Stimulated activated CD4-positive, alpha-beta T cell treated with anti-CD3 and anti-CD28 coated beads, Interleukin-12 subunit alpha, Interleukin-12 subunit beta, amount 100 ng/mL, for 4 hours (primary cell): Measurements from ENCODE around the gene INSRR.

Experiments used
- DNase-seq: peaks from one replicate; pipeline ENCODE4 v3.0.0-alpha.2; 2020

INSRR gene

DNA sequence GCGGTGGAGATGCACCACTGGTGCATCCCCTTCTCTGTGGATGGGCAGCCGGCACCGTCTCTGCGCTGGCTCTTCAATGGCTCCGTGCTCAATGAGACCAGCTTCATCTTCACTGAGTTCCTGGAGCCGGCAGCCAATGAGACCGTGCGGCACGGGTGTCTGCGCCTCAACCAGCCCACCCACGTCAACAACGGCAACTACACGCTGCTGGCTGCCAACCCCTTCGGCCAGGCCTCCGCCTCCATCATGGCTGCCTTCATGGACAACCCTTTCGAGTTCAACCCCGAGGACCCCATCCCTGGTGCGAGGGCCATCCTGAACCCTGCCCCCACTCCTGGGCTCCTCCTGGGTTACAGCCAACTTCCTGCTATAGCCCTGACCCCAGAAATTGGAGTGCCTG is 14.7 kb upstream of the INSRR start:
- no peak for DNase-seq

DNA sequence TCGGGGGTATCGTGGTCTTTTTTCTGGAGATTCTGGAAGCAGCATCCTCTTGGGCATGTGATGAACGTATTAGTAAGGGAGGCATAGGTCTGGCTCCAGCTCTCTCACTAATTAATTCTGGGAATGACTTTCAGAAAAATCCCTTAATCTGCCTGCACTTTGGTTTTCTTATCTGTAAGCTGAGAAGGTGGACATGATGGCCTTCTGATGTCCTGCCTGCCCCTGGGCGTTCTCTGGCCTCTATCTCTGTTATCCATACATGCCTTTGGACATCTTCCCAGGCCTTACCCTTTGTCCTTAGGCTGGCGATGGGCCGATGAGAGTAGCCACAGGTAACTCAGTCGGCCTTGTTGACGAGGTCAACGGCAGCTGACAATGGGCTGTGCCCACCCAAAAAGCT is 10.5 kb upstream of the INSRR start:
- DNase-seq = no peak

DNA sequence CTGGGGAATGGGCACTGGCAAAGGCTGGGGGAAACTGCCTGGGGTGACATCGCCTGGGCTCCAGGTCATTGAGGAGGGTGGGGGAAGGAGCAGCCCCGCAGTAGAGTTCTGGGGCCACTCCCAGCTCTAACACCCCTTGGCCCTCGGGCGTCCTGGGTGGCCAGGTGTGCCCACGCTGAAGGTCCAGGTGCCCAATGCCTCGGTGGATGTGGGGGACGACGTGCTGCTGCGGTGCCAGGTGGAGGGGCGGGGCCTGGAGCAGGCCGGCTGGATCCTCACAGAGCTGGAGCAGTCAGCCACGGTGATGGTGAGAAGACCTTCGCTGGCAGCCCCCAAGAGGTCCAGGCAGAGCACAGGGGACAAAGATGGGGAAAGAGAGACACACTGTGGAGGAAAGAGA is 9.4 kb upstream of the INSRR start:
- DNase-seq = no peak

DNA sequence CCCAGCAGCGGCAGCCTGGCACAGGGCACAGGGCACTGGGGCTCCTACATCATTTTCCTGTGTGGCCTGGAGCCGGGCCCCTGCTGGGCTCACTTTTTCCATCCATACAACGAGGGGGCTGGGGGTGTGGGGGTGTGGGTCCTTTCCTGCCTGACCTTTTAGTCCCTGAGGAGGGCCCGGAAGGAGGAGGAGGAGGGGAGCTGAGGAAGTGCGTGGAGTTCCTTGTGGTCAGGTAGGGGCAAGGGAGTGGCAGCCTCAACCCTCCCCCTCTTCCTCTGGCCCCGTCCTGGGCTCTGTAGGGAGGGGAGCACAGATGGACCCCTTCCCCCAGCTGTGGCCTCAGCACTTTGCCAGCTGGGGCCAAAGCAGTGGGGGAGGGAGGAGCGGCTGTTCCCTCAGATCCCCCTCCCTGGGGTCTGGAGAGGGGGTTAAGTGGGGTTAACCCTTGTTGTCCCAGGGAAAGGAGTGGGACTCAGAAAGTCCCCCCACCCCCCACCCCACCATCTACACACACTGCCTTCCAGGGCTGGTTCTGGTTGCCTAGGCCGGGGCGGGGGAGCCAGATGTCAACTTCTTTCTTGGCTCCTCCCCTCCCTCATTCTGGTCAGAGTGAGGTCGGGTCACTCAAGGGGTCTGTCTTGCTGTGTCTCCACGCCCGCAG is 7.5 kb upstream of the INSRR start:
- no peak for DNase-seq

DNA sequence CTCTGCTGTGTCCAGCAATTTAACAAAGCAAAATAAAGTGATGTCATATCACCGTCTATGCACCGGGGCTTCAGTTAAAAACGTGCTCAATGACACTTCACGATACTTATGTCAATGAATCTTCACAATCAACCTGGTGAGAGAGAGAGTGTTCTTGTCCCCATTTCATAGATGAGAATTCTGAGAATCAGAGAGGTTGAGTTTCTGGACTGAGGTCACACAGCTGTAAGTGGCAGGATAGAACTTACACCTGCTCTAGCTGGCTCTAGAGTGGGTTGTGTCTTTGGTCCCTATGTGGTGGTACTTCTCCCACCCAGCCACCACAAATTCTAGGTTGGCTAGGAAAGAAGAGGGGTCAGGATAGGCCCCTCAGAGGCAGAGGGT is 6.9 kb upstream of the INSRR start:
- DNase-seq = no peak

DNA sequence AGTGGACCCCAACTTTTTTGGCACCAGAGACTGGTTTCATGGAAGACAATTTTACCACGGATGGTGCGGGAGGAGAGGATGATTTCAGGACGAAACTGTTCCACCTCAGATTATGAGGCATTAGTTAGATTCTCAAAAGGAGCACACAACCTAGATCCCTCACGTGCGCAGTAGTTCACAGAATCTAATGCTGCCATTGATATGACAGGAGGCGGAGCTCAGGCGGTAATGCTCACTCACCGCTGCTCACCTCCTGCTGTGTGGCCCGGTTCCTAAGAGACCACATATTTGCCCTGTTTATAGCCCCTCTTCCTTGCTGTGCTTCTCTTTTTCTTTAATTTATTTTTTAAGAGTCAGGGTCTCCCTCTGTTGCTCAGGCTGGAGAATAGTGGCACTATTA is 6.3 kb upstream of the INSRR start:
- no peak for DNase-seq

DNA sequence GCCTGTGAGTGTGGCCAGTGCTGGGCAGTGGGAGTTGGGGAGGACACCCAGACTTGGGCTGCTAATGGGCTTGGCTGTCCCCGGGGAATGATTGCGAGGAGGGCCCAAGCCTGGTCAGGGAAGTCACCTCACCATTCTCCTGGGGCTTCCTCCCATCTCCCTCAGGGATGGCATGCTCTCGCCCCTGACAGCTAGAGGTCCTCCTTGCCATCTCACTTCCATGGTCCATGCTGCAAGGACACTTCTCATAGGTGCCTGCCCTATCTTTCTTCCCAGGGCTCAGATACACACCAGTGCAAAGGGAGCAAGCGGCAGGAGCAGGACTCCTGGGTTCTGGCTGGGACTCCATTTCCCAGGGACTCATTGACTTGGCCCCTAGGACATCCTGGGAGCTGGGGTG is 5.9 kb upstream of the INSRR start:
- DNase-seq = no peak

DNA sequence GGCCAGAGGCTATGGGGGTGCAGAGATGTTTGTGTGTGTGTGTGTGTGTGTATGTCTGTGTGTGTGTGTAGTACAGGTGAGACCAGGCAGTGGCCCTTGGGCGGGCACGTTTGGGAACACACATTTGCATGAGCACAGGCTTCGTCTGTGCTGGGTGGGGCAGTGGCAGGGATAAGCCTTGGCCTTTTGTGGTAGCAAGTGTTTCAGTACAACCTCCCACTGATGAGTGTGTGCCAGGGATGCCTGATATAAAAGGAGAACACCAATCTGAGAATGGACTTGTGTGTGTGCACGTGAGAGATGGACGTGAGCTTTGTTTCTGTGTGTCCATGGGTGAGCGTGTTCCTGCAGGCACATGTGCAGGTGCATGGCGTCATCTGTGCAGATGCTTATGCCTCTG is 4.7 kb upstream of the INSRR start:
- no peak for DNase-seq

DNA sequence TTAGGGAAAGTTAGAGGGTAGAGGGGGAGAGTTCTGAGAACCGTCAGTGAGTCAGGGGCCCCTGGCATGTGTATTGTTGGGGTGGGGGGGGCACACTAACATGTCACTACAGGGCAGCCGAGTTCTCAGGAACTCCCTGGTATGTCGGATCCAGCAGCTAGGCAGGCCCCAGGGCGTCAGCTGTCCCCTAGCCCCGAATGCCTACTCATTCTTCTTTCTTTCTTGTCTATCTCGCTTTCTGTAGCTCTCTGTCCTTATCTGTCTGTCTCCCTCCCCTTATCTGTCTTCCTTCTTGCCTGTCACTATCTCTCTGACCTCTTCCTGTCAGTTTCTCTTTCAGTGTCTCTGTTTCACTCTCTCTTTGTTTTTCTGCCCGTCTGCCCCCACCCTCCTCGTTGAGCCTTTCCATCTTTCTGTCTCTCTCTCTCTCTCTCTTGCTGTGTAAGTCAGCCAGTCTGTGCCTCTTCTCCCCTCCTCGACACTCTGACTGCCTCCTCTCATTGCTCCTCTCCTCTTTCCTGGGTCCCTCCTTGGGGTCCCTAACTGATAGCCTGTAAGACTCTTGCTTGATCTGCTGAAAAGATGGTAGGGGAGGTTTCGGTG is 4.2 kb upstream of the INSRR start:
- peak; percentile 4 for DNase-seq

DNA sequence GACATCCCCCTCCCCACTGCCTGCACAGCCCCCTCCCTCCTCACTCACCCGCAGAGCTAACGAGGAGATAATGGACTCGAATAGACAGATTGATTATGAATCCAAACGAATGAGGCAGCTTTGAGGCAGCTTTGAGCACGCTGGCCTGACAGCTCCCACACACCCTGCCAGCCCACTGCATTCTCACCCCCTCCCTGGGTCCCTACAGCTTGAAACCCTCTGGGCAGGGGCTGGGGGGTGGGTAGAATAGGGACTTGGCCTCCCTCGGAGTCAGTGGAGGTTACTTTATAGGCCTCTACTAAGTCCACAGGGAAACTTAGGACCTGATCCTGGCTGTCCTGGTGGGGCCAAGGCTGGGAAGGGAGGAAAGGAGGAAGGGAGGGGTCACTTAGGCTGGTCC is 3.7 kb upstream of the INSRR start:
- no peak for DNase-seq

DNA sequence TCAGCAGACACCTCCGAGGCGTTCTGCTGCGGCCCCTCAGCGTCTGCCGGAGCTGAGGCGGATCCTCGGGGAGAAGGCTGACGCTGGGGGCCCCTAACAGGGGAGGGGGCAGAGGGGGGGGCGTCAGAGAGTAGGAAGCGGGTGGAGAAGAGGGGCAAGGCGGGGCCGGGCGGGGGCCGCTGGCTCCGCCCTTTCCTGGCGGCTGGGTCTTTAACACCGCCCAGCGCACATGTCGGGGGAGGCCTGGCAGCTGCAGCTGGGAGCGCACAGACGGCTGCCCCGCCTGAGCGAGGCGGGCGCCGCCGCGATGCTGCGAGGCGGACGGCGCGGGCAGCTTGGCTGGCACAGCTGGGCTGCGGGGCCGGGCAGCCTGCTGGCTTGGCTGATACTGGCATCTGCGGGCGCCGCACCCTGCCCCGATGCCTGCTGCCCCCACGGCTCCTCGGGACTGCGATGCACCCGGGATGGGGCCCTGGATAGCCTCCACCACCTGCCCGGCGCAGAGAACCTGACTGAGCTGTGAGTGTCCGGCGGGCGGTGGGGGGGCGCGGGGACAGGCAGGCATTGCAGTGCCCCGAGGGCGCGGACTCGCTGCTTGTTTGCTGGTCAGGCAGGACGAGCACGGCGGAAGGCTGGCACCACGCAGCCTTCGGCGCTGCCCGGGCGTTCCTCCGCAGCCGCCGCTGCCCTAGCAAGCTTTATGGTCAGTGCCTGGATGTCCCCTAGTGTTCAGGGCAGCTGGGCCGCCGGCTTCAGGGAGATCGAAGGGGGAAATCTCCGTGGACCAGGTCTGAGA is 1.9 kb upstream of the INSRR start, which contains the start of gene NTRK1:
Gene NTRK1 (plus strand): TSS at position 238 of the 796 bp plus-strand sequence. CDS start 70 bp downstream, at position 308.
- DNase-seq = peak; percentile 53

DNA sequence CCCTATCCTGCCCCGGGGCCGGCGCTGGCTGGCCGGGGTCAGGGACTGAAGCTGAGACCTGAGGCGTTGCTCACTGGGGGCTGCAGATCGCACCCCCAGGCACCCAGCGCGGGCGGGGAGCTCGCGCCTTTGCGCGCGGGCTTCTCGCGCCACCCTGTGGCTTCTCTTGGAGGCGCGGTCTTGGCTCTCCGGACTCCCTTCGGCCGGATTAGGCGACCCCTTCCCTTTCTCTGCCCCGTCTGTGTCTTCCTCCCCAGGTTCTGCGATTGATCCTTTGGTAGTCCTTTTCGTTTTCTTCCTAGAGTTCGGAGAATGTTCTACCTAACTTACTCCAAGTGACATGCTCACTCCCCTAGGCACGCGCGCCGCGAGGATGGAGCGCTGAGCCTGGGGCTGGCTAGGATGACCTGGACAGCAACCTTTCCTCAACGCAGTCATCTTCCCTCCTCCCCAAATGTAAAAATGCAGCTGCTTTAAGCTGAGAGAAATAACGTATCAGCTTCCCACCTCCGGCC is 1.3 kb upstream of the INSRR start:
- peak; percentile 62 for DNase-seq

DNA sequence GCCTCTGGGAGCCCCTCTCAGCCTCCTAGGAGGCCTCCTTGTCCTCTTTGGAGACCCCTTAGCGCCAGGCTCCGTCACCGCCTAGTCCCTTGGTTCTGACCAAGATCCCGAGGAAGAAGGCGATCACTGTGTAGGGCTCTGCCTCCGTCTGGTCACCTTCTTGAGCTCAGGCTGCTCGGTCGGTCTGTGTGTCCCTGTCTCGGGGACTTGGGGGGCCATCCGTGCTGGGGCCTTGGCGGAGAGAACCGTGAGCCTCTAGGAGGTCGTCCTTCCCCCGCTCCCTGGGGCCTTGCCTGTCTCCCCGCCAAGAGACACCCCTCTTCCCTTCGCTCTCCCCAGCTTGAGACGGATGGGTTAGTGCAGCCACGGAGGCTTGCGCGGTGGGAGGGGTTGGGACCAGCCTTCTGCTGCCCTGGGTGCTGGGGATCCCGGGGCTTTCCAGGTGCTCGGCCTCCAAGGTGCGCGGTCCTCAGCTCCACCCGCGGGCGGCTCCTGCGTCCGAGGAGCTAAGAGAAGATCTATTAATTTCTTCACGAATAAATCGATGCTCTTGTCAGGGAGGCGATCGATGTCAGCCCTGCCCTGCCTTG is 701 bp upstream of the INSRR start:
- DNase-seq = peak; percentile 5

DNA sequence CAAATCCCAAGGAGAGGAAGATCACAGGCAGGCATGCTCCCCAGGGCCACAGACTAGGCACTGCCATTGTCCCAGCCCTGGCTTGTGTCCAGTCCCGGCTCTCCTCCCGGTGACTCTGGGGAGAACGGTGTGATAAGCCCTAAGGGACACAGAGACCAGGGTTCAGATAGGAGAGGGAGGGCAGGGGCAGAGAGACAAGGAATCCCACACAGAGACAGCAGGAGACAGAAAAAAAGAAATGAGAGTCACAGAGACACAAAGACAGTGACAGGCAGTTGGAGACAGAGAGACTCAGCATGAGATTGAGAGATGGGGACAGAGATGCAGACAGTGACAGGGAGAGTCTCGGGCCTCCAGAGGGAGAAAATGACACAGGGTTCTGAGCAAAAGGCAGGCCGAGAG is 361 bp downstream of the INSRR start:
- no peak for DNase-seq

DNA sequence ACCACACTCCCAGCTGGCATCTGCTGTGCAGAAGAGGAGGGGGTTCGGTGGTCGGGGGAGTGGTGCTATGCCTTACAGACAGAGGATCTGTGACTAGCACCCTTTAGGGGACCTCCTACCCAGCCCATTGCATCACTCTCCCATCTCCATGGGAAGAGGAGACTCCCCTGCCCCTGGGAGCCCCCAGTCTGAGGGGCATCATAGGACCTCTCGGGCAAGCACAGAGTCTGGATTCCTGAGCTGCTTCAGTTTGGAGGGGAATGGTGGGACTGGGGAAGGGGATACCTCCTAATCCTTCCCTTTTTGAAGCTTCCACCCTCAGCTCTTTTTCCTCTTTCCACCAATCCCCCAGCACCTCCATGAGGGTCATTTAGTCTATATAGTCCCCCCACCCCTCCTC is 1.4 kb downstream of the INSRR start:
- DNase-seq = no peak

DNA sequence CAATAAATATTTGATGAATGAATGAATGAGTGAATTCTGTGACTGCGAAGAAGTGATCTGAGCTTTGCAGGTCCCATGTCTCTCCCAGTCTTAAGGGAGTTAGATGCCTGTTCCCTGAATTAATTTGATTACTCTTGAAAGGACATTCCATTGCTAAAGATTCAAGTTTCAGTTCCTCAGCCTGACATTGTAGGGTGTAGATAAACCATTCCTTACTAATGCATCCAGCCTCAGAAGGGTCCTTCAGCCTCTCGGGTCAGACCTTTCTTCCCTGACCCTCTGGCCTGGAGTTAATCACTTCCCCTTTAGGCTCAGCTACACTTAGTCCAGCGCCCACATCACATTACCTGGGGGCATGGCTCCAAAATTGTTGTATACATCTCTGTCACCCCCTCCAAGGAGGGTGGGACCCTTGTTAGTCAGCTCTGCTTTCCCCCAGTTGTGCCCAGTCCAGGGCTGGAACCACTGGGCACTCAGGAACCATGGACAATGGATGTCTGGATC is 2.6 kb downstream of the INSRR start:
- DNase-seq = no peak

DNA sequence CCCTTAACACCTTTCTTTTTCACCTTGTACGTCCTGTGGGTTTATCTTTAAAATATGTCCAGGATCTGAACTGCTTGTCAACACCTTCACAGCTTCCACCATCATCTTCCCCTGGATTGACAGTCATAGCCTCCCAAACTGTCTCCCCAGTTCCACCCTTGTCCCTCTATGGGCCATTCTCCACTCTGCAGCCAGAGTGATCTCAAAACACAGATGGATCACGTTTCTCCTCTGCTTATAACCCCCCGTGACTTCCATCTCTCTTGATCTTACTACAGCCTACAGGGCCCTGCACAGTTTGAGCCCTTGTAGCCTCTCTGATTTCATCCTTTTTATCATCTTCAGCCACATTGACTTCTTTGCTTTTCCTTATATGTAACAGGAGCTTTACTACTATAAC is 4.3 kb downstream of the INSRR start:
- DNase-seq = no peak

DNA sequence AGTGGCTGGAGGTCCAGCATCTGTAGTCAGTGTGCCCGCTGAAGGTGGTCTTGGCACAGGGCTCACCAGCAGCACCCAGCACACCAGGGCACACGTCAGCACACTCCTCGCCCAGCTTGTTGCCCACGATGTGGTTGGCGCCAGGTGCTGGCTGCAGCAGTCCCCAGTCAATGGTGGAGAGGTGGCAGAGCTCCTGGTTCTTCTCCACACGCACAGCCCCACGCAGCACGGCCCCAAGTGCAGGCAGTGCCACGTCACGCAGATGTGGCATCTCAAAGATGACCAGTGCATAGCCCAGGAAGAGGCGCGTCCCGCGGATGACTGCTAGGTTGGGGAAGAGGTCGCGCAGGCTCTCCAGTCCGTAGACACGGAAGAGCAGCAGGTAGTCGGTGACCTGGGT is 5.2 kb downstream of the INSRR start:
- no peak for DNase-seq

DNA sequence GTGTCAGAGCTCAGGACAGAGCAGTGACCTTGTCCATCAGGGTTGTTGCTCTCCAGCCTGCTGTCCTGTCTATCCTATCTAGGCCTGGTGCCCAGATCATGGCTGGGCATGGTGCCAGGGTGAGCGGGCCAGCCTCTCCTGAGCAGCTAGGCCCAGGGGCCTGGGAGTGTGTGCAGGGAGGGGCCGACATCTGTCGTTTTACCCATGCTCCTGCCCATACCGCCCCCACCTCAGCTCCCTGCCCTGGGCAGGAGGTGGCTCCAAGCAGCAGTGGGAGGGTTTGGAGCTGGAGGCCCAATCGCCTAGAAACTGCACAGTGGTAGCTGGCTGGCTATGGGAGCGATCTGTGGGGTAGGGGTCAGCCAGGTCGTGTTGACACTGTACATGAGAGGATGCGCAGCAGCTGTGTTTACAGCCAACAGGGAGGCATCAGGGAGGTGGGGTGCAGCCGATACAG is 6.5 kb downstream of the INSRR start:
- no peak for DNase-seq

DNA sequence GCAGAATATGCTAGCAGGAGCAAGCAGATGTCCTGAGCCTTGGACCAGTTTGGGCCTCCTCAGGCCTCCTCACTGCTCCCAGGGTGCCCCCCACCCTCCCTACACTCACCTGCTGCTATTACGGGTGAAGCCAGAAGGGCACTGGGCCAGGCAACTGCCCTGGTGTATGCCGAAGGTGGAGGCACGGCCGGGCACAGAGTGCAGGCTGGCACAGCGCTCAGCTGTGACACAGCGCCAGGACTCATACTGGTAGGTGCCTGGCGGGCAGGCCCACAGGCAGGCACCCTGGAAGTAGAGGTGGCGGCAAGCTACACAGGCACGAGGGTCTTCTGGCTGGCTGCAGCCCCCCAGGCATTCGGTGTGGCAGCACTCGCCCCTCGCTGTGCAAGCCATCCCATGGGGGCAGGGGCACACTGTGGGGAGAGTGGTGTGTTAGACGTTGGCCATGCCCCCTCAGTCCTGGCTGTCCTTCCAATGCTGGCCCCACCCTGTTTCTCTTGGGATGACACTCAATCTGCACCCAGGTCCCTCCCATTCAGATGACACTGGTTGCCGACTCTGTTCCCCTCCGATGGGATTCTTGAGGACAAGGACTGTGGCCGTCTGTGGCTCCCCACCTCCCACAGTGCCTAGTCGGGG is 7.0 kb downstream of the INSRR start:
- DNase-seq = no peak

DNA sequence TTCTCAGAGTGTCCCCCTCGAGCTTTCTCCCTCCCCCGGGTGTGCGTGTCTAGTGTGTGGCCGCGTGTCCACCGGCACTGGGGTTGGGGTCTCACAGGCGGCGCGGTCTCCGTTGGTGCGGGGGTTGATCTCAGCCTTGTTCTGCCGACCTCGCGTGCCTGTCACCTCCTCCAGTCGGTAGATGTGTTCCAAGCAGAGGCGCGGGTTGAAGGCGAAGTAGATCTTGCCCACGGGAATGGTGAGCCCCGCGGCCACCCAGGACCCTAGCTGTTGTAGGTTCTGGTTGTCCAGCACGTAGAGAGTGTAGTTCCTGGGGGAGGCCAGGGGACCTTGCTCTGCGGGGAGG is 9.8 kb downstream of the INSRR start:
- no peak for DNase-seq

DNA sequence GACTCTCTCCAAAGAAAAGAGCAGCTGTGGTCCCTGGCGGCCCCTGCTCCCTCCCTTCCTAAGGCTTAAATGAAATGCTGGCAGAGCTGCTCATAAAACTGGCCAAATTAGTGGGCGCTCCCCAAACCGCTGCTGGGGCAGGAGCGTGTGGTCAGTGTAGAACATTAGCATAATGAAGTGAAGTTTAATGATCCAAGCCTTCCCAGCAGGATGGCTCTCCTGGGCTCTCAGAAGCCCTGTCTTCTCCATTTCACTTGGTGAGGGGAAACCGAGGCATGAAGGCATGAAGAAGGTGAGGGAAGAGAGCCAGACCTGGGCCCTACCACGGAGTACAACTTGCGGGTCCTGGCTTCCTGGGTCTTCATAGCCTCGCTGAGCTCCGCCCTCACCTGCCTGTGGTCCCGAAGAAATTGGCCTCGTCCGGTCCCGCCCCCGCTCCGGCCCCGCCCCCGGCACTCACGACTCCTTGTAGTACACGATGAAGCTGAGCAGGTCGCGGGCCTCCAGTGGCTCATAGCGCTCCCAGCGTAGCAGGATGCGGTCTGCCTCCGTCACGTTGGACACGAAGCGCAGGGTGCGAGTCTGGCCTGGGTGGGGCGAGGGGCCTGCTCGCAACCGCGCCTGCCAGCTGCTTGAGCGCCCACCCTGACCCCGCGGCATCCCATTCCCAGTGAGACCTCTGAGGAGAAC is 10.3 kb downstream of the INSRR start:
- peak; percentile 54 for DNase-seq
